OCI-LY1 (cell line): ENCODE measurements around the gene FLT3LG.

Experiments used
- H2AFZ ChIP-seq: fragments of 200-600 bp; sonication (generic), shearing (Covaris generic); 2 replicates; pipeline ENCODE4 v1.6.0; 2014; ENCODE audit warnings: antibody characterized with exemption, mild to moderate bottlenecking, low read length
- H3F3A ChIP-seq: fragments of 200-600 bp; sonication (generic), shearing (Covaris generic); 2 replicates; pipeline ENCODE4 v1.6.0; 2014; ENCODE audit warnings: mild to moderate bottlenecking, antibody characterized with exemption, low read length, moderate library complexity; ENCODE audit not compliant: insufficient read depth
- H3K27ac ChIP-seq: fragments of 200-600 bp; sonication (generic); 2 replicates; pipeline ENCODE4 v1.5.1; 2014; ENCODE audit warnings: low read length, mixed run types, mild to moderate bottlenecking, low read depth; ENCODE audit not compliant: poor library complexity, severe bottlenecking
- H3K27me3 ChIP-seq: fragments of 200-600 bp; sonication (generic); 2 replicates; pipeline ENCODE4 v1.6.0; 2014; ENCODE audit warnings: antibody characterized with exemption, mild to moderate bottlenecking, low read length, moderate library complexity; ENCODE audit not compliant: insufficient read depth
- H3K36me3 ChIP-seq: fragments of 200-600 bp; sonication (generic); 2 replicates; pipeline ENCODE4 v1.6.1; 2014; ENCODE audit warnings: mild to moderate bottlenecking, antibody characterized with exemption, low read length, moderate library complexity, mixed read lengths; ENCODE audit not compliant: insufficient read depth
- H3K4me1 ChIP-seq: fragments of 200-600 bp; sonication (generic); 2 replicates; pipeline ENCODE4 v1.5.1; 2014; ENCODE audit warnings: mild to moderate bottlenecking, low read length, moderate library complexity; ENCODE audit not compliant: insufficient read depth, severe bottlenecking
- H3K4me2 ChIP-seq: fragments of 200-600 bp; sonication (generic), shearing (Covaris generic); 2 replicates; pipeline ENCODE4 v1.6.1; 2014; ENCODE audit warnings: low read length
- H3K4me3 ChIP-seq: fragments of 200-600 bp; sonication (generic); 2 replicates; pipeline ENCODE4 v1.5.1; 2014; ENCODE audit warnings: low read length, low read depth, mild to moderate bottlenecking, mixed read lengths; ENCODE audit not compliant: poor library complexity, severe bottlenecking
- H3K79me2 ChIP-seq: fragments of 200-600 bp; shearing (Covaris generic); 2 replicates; pipeline ENCODE4 v1.6.1; 2016; ENCODE audit warnings: mixed run types, low read length, mixed read lengths; ENCODE audit not compliant: insufficient read depth
- H3K9ac ChIP-seq: fragments of 200-600 bp; sonication (generic), shearing (Covaris generic); 2 replicates; pipeline ENCODE4 v1.6.1; 2014; ENCODE audit warnings: mild to moderate bottlenecking, low read length, mixed read lengths
- H3K9me2 ChIP-seq: fragments of 200-600 bp; sonication (generic), shearing (Covaris generic); 2 replicates; pipeline ENCODE4 v1.6.1; 2014; ENCODE audit warnings: low read depth, mild to moderate bottlenecking, low read length, mixed read lengths
- H3K9me3 ChIP-seq: fragments of 200-600 bp; shearing (Covaris generic); 2 replicates; pipeline ENCODE4 v1.6.1; 2014; ENCODE audit warnings: low read length, mixed read lengths
- H4K20me1 ChIP-seq: fragments of 200-600 bp; sonication (generic), shearing (Covaris generic); 2 replicates; pipeline ENCODE4 v1.6.0; 2016; ENCODE audit warnings: mild to moderate bottlenecking, low read length; ENCODE audit not compliant: insufficient read depth
- CTCF ChIP-seq: fragments of 200-600 bp; sonication (generic), shearing (Covaris generic); IDR thresholded peaks from 2 replicates; pipeline ENCODE4 v1.5.1; 2017; ENCODE audit warnings: mild to moderate bottlenecking, antibody characterized with exemption, low read length, moderate library complexity, mixed read lengths
- EZH2 ChIP-seq: fragments of 200-600 bp; sonication (generic), shearing (Covaris generic); IDR thresholded peaks from 2 replicates; pipeline ENCODE4 v1.8.0; 2017; ENCODE audit warnings: borderline replicate concordance, mixed run types, mild to moderate bottlenecking, antibody characterized with exemption, low read length, moderate library complexity, mixed read lengths

Gene FLT3LG

GRCh38 chr19:49435670-49436069 lies 38.3 kb upstream of the FLT3LG start:
- Histone ChIP-seq H3K4me3 (no peak overlapping the region), H3K9ac (no peak overlapping the region), H3K4me2 (no peak overlapping the region), H3K79me2 (no peaks in the 10 kb centered on the region), H3K9me3 (no peaks in the 10 kb centered on the region), H3K36me3 (no peaks in the 10 kb centered on the region), H2AFZ (no peak overlapping the region), H3K27ac (no peak overlapping the region), H3K9me2 (no peaks in the 10 kb centered on the region), H4K20me1 (no peaks in the 10 kb centered on the region), H3F3A (no peaks in the 10 kb centered on the region), H3K27me3 (peaks cover 15% of the 10 kb centered on the region), H3K4me1 (peaks cover 6% of the 10 kb centered on the region)
- TF ChIP-seq EZH2 (no peak), CTCF (no peak)

- Histone ChIP-seq H3K4me1 (peaks cover 6% of the 10 kb centered on the region), H3K4me2 (no peak overlapping the region; the same call in 1 of the 2 replicates), H2AFZ (no peak overlapping the region), H3K4me3 (no peak overlapping the region), H3K9me2 (no peaks in the 10 kb centered on the region), H3K27me3 (peaks cover 19% of the 10 kb centered on the region), H3K27ac (no peak overlapping the region), H3F3A (no peaks in the 10 kb centered on the region), H3K9ac (no peak overlapping the region), H3K9me3 (no peaks in the 10 kb centered on the region), H3K36me3 (no peaks in the 10 kb centered on the region), H4K20me1 (no peaks in the 10 kb centered on the region), H3K79me2 (no peaks in the 10 kb centered on the region)
- TF ChIP-seq EZH2 = no peak
- no peak for TF ChIP-seq CTCF
These were observed 37.5 kb upstream of the FLT3LG start for GRCh38 chr19:49436381-49437017.

- no peak for TF ChIP-seq EZH2
- TF ChIP-seq CTCF = no peak
- Histone ChIP-seq H3F3A (peaks cover 4% of the 10 kb centered on the region; the same call in 1 of the 2 replicates), H3K27ac (no peak overlapping the region), H3K4me2 (no peak overlapping the region), H2AFZ (no peak overlapping the region), H3K4me3 (no peak overlapping the region), H3K36me3 (no peaks in the 10 kb centered on the region), H3K9me3 (no peaks in the 10 kb centered on the region), H3K9me2 (no peaks in the 10 kb centered on the region), H3K4me1 (peaks cover 6% of the 10 kb centered on the region), H3K79me2 (no peaks in the 10 kb centered on the region), H4K20me1 (no peaks in the 10 kb centered on the region), H3K27me3 (peaks cover 19% of the 10 kb centered on the region), H3K9ac (no peak overlapping the region)
These were observed 36.8 kb upstream of the FLT3LG start for GRCh38 chr19:49437231-49437630.
